B cell (primary cell): ENCODE measurements around the gene BEAN1. TPM values are rescaled to one million over a fixed set of nuclear protein-coding genes. Genes with fewer than 3 reads are reported as not detected.

Experiments
- ATAC-seq: fragments of 200-7000 bp; cut with Tn5 transposase; one replicate; pipeline ENCODE4 v1.10.0; 2021; ENCODE audit warnings: low read depth, mild to moderate bottlenecking, moderate number of reproducible peaks, moderate library complexity
- CTCF ChIA-PET: fragments of 350-600 bp; sonication (Branson Sonifier 250); formaldehyde crosslinking; loops from one replicate; lab custom pipeline; 2021; ENCODE audit warnings: antibody characterized with exemption, inconsistent platforms; lab: Charles Lee
- POLR2A ChIA-PET: fragments of 350-600 bp; sonication (Branson Sonifier 250); formaldehyde crosslinking; loops from one replicate; lab custom pipeline; 2021; ENCODE audit warnings: antibody characterized with exemption; lab: Charles Lee
- DNase-seq: peaks from one replicate; pipeline ENCODE4 v3.0.0; 2013
- H2AFZ ChIP-seq: 2 replicates; pipeline ENCODE4 v1.6.1; 2012; ENCODE audit warnings: mild to moderate bottlenecking, low read depth, low read length; ENCODE audit not compliant: insufficient read depth, poor library complexity, severe bottlenecking
- H3K27ac ChIP-seq, 2 donors: 1 replicate in 1 of 2; 2 replicates in 1 of 2; pipeline ENCODE4 v1.5.1; 2012 to 2013; ENCODE audit warnings: low read length in 2 of 2, mild to moderate bottlenecking in 2 of 2, moderate library complexity in 1 of 2
- H3K27me3 ChIP-seq, 4 experiments: fragments of 200-600 bp in 1 of 4; sonication (generic) in 1 of 4; replicated peaks in 1 of 4; 1 replicate in 2 of 4; 2 replicates in 2 of 4; pipeline versions ENCODE4 v1.6.1 to v1.7.0; 2013 to 2016; ENCODE audit warnings: low read length in 3 of 4, mild to moderate bottlenecking in 2 of 4, mixed read lengths in 1 of 4, moderate library complexity in 1 of 4; ENCODE audit not compliant: insufficient read depth in 4 of 4, control insufficient read depth in 3 of 4; ENCODE audit errors: control extremely low read depth in 1 of 4
- H3K36me3 ChIP-seq, 2 experiments: replicated peaks in 1 of 2; 1 replicate in 1 of 2; 2 replicates in 1 of 2; pipeline versions ENCODE4 v1.6.1 to v1.7.1; 2013; ENCODE audit warnings: low read length in 1 of 2; ENCODE audit not compliant: insufficient read depth in 2 of 2, control insufficient read depth in 1 of 2; ENCODE audit errors: control extremely low read depth in 1 of 2, extremely low read depth in 1 of 2
- H3K4me1 ChIP-seq, 2 donors: fragments of 200-600 bp in 1 of 2; sonication (generic) in 1 of 2; 1 replicate in 1 of 2; 2 replicates in 1 of 2; pipeline versions ENCODE4 v1.5.1 to v1.6.1; 2013 to 2017; ENCODE audit warnings: low read length in 2 of 2; ENCODE audit not compliant: control insufficient read depth in 2 of 2, insufficient read depth in 2 of 2
- H3K4me2 ChIP-seq: replicated peaks from 2 replicates; pipeline ENCODE3; 2012; ENCODE audit warnings: mild to moderate bottlenecking, low read depth, low read length; ENCODE audit not compliant: poor library complexity, severe bottlenecking
- H3K4me3 ChIP-seq, 5 experiments: fragments of 200-600 bp in 1 of 5; sonication (generic) in 1 of 5; 1 replicate in 3 of 5; 2 replicates in 2 of 5; pipeline versions ENCODE4 v1.5.1 to v1.7.0; 2011 to 2016; ENCODE audit warnings: low read length in 4 of 5, mild to moderate bottlenecking in 4 of 5, low read depth in 2 of 5, control low read depth in 1 of 5, moderate library complexity in 1 of 5; ENCODE audit not compliant: insufficient read depth in 1 of 5; ENCODE audit errors: control extremely low read depth in 1 of 5, extremely low read depth in 1 of 5
- H3K79me2 ChIP-seq: fragments of 200-600 bp; sonication (generic); one replicate; pipeline ENCODE4 v1.6.0; 2016; ENCODE audit warnings: low read length; ENCODE audit not compliant: control insufficient read depth, insufficient read depth
- H3K9ac ChIP-seq: fragments of 200-600 bp; sonication (generic); 2 replicates; pipeline ENCODE4 v1.6.1; 2017; ENCODE audit warnings: mild to moderate bottlenecking, low read length, moderate library complexity
- H3K9me3 ChIP-seq, 3 donors: one replicate each; pipeline versions ENCODE4 v1.6.1 to v1.7.1; 2013; ENCODE audit warnings: low read length in 2 of 3; ENCODE audit not compliant: control insufficient read depth in 2 of 3, insufficient read depth in 1 of 3; ENCODE audit errors: control extremely low read depth in 1 of 3
- H4K20me1 ChIP-seq: 2 replicates; pipeline ENCODE4 v1.6.0; 2012; ENCODE audit warnings: mild to moderate bottlenecking, low read length; ENCODE audit not compliant: insufficient read depth, control insufficient read depth, poor library complexity, severe bottlenecking
- H3K27ac Mint-ChIP-seq: one replicate; pipeline ENCODE4 v1.8.0; 2021; ENCODE audit warnings: mixed read lengths
- H3K27me3 Mint-ChIP-seq: one replicate; pipeline ENCODE4 v1.8.0; 2021; ENCODE audit warnings: mixed read lengths
- H3K4me1 Mint-ChIP-seq: one replicate; pipeline ENCODE4 v1.8.0; 2021; ENCODE audit warnings: mixed read lengths
- H3K4me3 Mint-ChIP-seq: one replicate; pipeline ENCODE4 v1.8.0; 2021; ENCODE audit warnings: mixed read lengths
- H3K9me3 Mint-ChIP-seq: one replicate; pipeline ENCODE4 v1.8.0; 2022; ENCODE audit warnings: mixed read lengths; ENCODE audit not compliant: insufficient read depth
- EZH2 ChIP-seq: IDR thresholded peaks from 2 replicates; pipeline ENCODE4 v1.6.1; 2012; ENCODE audit warnings: borderline replicate concordance, low read depth, mild to moderate bottlenecking, moderate library complexity, low read length; ENCODE audit not compliant: insufficient read depth, poor library complexity, severe bottlenecking
- WGBS: methylation state at CpG from one replicate; pipeline ENCODE4 v1.1.5; 2013; ENCODE audit warnings: missing lambda C conversion rate; ENCODE audit not compliant: insufficient coverage; 5-methylcytosine and 5-hydroxymethylcytosine counted together
- intact Hi-C: fragments of 100-400 bp; cut with micrococcal nuclease; formaldehyde crosslinking; loops from one replicate; pipeline ENCODE4 v1.10.0; 2022
- polyA plus RNA-seq: library from polyadenylated mRNA; depleted of rRNA; stranded (reverse); fragments of >200 nt; gene quantifications from 2 replicates; pipeline ENCODE4 v1.2.3, GENCODE V29; 2012
- total RNA-seq, 2 donors: library from RNA; stranded (reverse); fragments of 120-200 nt in 1 of 2; gene quantifications; 1 replicate in 1 of 2; 2 replicates in 1 of 2; pipeline versions ENCODE4 v1.2.3 to v1.2.4, GENCODE V29; 2013 to 2022
- TF ChIP-seq, protein P1 (sequence below): fragments of 200-600 bp; IDR thresholded peaks from one replicate; pipeline ENCODE4 v1.8.0; 2022; ENCODE audit warnings: antibody characterized with exemption, mild to moderate bottlenecking

Gene BEAN1
- total and polyA plus RNA-seq, 2 donors (not counting 1 experiment from before 2014, with no cell fraction given) = not detected

GRCh38 chr16:66477028-66477515, 50.0 kb downstream of the BEAN1 start:
- H3K4me1 Mint-ChIP-seq = peaks cover 19% of the 10 kb centered on the region
- DNase-seq = no peak
- no peak overlapping the region for H3K4me3 Mint-ChIP-seq
- POLR2A ChIA-PET = no interaction called here
- H3K4me2 ChIP-seq = no peak overlapping the region
- no peak overlapping the region for H3K4me3 ChIP-seq
- H3K27ac ChIP-seq = no peak overlapping the region
- intact Hi-C loops = no loop called here
- no peaks in the 10 kb centered on the region for H3K9me3 Mint-ChIP-seq
- H3K4me1 ChIP-seq = peaks cover 16 to 21% of the 10 kb centered on the region in 2 donors
- no peak overlapping the region for H2AFZ ChIP-seq
- H3K27me3 ChIP-seq = peaks cover 0 to 6% (median 2%) of the 10 kb centered on the region in 4 experiments
- no peaks in the 10 kb centered on the region for H4K20me1 ChIP-seq
- no peak overlapping the region for H3K27ac Mint-ChIP-seq
- no peak for ATAC-seq
- H3K79me2 ChIP-seq = no peaks in the 10 kb centered on the region
- H3K9ac ChIP-seq = no peak overlapping the region
- TF ChIP-seq, protein P1, sequence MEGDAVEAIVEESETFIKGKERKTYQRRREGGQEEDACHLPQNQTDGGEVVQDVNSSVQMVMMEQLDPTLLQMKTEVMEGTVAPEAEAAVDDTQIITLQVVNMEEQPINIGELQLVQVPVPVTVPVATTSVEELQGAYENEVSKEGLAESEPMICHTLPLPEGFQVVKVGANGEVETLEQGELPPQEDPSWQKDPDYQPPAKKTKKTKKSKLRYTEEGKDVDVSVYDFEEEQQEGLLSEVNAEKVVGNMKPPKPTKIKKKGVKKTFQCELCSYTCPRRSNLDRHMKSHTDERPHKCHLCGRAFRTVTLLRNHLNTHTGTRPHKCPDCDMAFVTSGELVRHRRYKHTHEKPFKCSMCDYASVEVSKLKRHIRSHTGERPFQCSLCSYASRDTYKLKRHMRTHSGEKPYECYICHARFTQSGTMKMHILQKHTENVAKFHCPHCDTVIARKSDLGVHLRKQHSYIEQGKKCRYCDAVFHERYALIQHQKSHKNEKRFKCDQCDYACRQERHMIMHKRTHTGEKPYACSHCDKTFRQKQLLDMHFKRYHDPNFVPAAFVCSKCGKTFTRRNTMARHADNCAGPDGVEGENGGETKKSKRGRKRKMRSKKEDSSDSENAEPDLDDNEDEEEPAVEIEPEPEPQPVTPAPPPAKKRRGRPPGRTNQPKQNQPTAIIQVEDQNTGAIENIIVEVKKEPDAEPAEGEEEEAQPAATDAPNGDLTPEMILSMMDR = no peak
- TF ChIP-seq EZH2 = no peak
- H3K36me3 ChIP-seq = no peaks in the 10 kb centered on the region
- H3K9me3 ChIP-seq = no peaks in the 10 kb centered on the region
- 100% methylated on average over 1 of the region's 2 CpGs for whole genome bisulfite sequencing
- H3K27me3 Mint-ChIP-seq = peaks cover 12% of the 10 kb centered on the region
- CTCF ChIA-PET = interaction anchor here (0.6 to 10.5 kb wide), 21 partner anchors 10 to 390 kb away, joined by 3 to 91 read pairs (median 4); partner anchors contain the start of gene CKLF

GRCh38 chr16:66478733-66479511, 51.8 kb downstream of the BEAN1 start:
- no peak overlapping the region for H3K27ac ChIP-seq
- H4K20me1 ChIP-seq = no peaks in the 10 kb centered on the region
- H2AFZ ChIP-seq = peak overlapping the region; percentile 39
- peaks cover 10% of the 10 kb centered on the region for H3K27me3 Mint-ChIP-seq
- H3K36me3 ChIP-seq = no peaks in the 10 kb centered on the region
- DNase-seq (peak; percentile 84), ATAC-seq (peak; percentile 84)
- H3K9ac ChIP-seq = no peak overlapping the region
- no peaks in the 10 kb centered on the region for H3K79me2 ChIP-seq
- POLR2A ChIA-PET = no interaction called here
- intact Hi-C loops = loop anchor here (1.0 kb wide), 3 partner anchors 73 to 129 kb away; no protein-coding TSS in a partner anchor
- WGBS = 32% methylated on average over 6 of the region's 10 CpGs
- H3K4me3 Mint-ChIP-seq = no peak overlapping the region
- H3K9me3 Mint-ChIP-seq = no peaks in the 10 kb centered on the region
- TF ChIP-seq, protein P1 = peak; percentile 75
- TF ChIP-seq EZH2 = no peak
- peaks cover 26% of the 10 kb centered on the region for H3K4me1 Mint-ChIP-seq
- H3K27me3 ChIP-seq = peaks cover 0 to 6% (median 0%) of the 10 kb centered on the region in 4 experiments
- H3K4me1 ChIP-seq = peaks cover 23 to 29% of the 10 kb centered on the region in 2 donors
- CTCF ChIA-PET = interaction anchor here (0.7 to 10.5 kb wide), 10 partner anchors 27 to 172 kb away, joined by 3 to 91 read pairs (median 4); no protein-coding TSS in a partner anchor
- peak overlapping the region; percentile 42 for H3K4me2 ChIP-seq
- no peak overlapping the region for H3K4me3 ChIP-seq
- H3K27ac Mint-ChIP-seq = no peak overlapping the region
- H3K9me3 ChIP-seq = no peaks in the 10 kb centered on the region
